NCI-H2171 treated with DMSO at 0.1 percent for 48 hours (cell line): ENCODE measurements around the gene NT5E.
"Not testable (repeated sequence)": the region's sequence is repeated elsewhere in the genome, so short reads cannot be mapped to it uniquely, and the experiment has no call there.

Source experiments
- DNase-seq: peaks from one replicate; lab custom pipeline; 2025; lab: John Stamatoyannopoulos, UW

NT5E gene

DNA sequence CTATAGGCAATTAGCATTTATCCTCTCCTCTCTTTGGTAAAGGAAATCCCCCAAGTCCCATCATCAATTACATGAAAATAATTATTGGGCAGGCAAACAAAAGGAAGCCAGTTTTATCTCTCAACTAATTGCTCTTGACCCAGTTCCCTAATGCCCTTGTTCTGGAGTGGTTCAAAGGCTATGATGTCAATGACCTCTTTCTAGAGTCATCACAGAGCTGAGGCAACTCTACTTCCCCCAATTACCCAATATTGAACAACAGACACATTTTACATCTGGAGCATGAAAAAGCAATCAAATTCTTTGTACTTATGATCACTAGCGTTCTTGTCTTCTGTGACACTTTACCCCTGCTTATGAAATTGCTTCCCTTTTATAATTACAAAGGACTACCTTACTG, 43.5 kb downstream of the NT5E start:
- DNase-seq, result no peak

DNA sequence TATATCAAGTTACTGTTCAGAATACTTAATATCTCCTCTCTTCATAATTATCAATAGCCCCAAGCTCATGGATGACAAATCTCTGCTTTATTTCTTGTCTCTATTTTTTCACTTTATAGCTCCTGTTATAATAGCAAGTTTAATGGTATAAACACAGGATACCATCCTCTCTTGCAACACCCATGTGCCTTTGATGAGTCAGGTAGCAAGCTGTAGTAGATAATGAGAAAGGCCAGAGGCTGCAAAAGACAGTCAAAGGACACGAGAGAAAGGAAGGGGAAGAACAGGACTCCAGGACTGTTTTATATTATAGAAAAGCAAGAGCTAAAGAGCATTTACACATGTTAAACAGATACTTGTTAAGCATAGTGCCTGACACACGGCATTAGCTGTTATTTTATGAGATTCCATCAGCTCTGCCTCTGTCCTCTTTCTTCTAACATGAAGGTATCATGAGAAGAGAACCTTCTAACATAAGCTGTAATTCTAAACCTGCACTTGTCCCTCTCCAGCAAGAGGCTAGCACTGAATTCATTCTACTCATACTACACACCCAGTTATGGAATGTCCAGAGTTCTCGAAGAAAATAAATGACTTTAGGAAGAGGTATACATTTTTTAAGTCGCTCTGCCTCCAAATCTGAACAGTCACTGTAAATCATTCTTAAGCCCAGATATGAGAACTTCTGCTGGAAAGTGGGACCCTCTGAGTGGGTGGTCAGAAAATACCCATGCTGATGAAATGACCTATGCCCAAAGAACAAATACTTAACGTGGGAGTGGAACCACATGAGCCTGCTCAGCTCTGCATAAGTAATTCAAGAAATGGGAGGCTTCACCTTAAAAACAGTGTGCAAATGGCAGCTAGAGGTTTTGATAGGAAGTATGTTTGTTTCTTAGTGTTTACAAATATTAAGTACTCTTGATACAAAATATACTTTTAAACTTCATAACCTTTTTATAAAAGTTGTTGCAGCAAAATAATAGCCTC, 45.0 kb downstream of the NT5E start:
- no peak for DNase-seq

GRCh38 chr6:85496009-85496579, 46.2 kb downstream of the NT5E start:
- no peak for DNase-seq

- DNase-seq, result no peak
Measured at GRCh38 chr6:85496856-85497255, 47.0 kb downstream of the NT5E start.

DNA sequence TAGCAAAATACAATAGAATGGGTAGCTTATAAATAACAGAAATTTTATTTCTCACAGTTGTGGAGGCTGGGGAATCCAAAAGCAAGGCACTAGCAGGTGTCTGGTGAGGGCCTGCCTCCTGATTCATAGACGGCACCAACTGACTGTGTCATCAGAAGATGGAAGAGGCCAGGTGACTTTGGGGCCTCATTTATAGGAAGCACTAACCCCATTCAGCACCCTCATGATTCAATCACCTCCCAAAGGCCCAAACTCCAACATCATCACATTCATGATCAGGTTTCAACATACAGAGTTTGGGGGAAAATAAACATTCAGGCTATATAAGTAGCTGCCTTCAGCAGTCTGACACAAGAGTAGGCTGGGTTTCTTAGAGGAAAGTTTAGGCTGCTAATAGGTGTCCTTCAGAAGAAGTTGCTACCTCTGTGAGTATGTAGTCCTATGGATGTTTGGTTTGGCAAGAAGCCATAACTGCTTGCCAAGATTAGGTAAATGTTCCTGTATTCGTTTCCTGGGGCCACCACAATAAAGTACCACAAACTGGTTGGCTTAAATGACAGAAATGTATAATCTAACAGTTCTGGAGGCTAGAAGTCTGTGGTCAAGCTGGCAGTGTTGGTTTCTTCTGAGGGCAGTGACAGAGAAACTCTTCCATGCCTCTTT, 48.8 kb downstream of the NT5E start:
- no peak for DNase-seq

GRCh38 chr6:85506441-85507093, 56.7 kb downstream of the NT5E start:
- DNase-seq, result no peak

DNA sequence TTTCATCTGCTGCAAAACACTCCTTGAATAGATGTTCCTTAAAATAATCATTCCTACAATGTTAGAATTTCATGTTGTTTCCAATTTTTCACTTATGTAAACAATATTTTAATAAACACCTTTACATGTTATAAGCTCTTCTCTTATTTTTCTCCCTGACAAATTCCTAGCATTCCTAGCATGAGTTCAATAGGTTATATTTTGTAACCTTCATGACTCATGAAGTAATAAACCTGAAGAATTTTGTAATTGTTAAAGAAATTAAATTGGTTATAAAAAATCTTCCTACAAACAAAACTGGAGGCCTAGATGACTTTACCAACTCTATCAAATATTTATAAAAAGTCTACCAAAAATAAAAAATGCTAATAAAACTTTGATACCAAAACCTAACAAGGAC, 66.3 kb downstream of the NT5E start:
- no peak for DNase-seq

DNA sequence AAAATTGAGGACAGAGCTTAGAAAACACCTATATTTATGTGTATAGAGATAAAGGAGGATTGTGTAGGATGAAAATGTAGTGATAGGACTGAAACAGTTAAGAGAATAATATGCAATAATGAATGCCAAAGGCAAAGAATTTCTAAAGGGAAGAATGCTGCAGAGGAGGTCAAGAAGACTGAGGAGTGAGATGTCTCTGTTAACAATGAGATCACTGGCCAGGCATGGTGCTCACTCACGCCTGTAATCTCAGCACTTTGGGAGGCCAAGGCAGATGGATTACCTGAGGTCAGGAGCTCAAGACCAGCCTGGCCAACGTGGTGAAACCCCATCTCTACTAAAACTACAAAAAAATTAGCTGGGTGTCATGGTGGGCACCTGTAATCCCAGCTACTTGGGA, 74.4 kb downstream of the NT5E start:
- DNase-seq, result not testable (repeated sequence)

DNA sequence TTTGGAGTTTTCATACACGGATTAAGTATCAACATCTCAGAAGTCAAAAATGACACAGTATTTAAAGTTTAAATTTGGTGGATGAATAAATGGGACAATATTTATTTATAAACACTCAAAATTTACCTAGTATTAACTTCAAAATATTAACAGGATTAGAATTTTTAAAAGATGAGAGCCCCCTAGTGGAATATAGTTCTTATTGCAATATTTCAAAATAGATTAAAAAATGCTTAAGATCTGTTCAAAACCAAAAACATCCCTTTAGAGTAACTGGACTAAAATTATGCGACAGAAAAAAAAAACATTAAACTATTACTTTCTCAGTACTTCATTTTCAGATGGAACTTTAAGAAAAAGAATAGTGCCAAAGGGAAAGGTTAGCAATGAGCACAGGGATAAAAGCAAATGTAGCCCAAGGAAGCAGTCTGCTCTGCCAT, 87.2 kb downstream of the NT5E start:
- DNase-seq, result peak; percentile 25

- no peak for DNase-seq
Measured at GRCh38 chr6:85544776-85545175, 94.9 kb downstream of the NT5E start.
